GM19455 (cell line): Measurements from ENCODE around the gene ZNF785.
"Not testable (repeated sequence)": the region's sequence is repeated elsewhere in the genome, so short reads cannot be mapped to it uniquely, and the experiment has no call there.

ENCODE experiments used
- ATAC-seq: cut with Tn5 transposase; IDR thresholded peaks from one replicate; pipeline ENCODE4 v1.9.1; 2021; ENCODE audit not compliant: unreplicated experiment

Gene ZNF785

GRCh38 chr16:30602616-30603277 lies 17.2 kb upstream of the ZNF785 start:
- ATAC-seq: no peak

- ATAC-seq: no peak
Observed at GRCh38 chr16:30601966-30602365, 16.5 kb upstream of the ZNF785 start.

GRCh38 chr16:30600929-30601328 lies 15.4 kb upstream of the ZNF785 start:
- ATAC-seq: no peak

- ATAC-seq: no peak
Observed at GRCh38 chr16:30600215-30600614, 14.7 kb upstream of the ZNF785 start.

GRCh38 chr16:30592871-30593270 lies 7.4 kb upstream of the ZNF785 start:
- ATAC-seq: no peak

- ATAC-seq: not testable (repeated sequence)
Observed at GRCh38 chr16:30590869-30591268, 5.4 kb upstream of the ZNF785 start.

GRCh38 chr16:30589582-30589981 lies 4.1 kb upstream of the ZNF785 start:
- ATAC-seq: not testable (repeated sequence)

- no peak for ATAC-seq
Observed at GRCh38 chr16:30588651-30589050, 3.2 kb upstream of the ZNF785 start.

- ATAC-seq: peak; percentile 32
Observed at GRCh38 chr16:30585022-30585399, 486 bp downstream of the ZNF785 start.

- no peak for ATAC-seq
Observed at GRCh38 chr16:30582611-30583340, 2.7 kb downstream of the ZNF785 start.

GRCh38 chr16:30581457-30581856 lies 4.0 kb downstream of the ZNF785 start:
- ATAC-seq: no peak

- no peak for ATAC-seq
Observed at GRCh38 chr16:30574678-30575077, 10.8 kb downstream of the ZNF785 start.

GRCh38 chr16:30571445-30572322 lies 13.8 kb downstream of the ZNF785 start, which contains the start of gene ZNF688:
Gene ZNF688 (minus strand): TSS chr16:30571714. CDS start chr16:30571629, 85 bp downstream.
- peak; percentile 66 for ATAC-seq

- ATAC-seq: no peak
Observed at GRCh38 chr16:30570636-30571444, 14.7 kb downstream of the ZNF785 start.

GRCh38 chr16:30569746-30570635 lies 15.5 kb downstream of the ZNF785 start:
- ATAC-seq: no peak

GRCh38 chr16:30569281-30569680 lies 16.2 kb downstream of the ZNF785 start:
- no peak for ATAC-seq

GRCh38 chr16:30567991-30568638 lies 17.4 kb downstream of the ZNF785 start:
- no peak for ATAC-seq

GRCh38 chr16:30567160-30567990 lies 18.1 kb downstream of the ZNF785 start:
- no peak for ATAC-seq
